LNCaP clone FGC (cell line): ENCODE results near the gene MPPE1.

Experiments
- DNase-seq: peaks from one replicate; pipeline ENCODE4 v3.0.0-alpha.2; 2011; ENCODE audit warnings: low read depth
- H3K4me3 ChIP-seq: 2 replicates; pipeline ENCODE4 v1.5.1; 2011; ENCODE audit warnings: mild to moderate bottlenecking, low read depth, low read length, control low read depth
- CTCF ChIP-seq: IDR thresholded peaks from 2 replicates; pipeline ENCODE4 v1.5.1; 2012; ENCODE audit warnings: mild to moderate bottlenecking; ENCODE audit not compliant: control insufficient read depth, insufficient read depth; ENCODE audit errors: extremely low read depth

MPPE1 gene, protein sequence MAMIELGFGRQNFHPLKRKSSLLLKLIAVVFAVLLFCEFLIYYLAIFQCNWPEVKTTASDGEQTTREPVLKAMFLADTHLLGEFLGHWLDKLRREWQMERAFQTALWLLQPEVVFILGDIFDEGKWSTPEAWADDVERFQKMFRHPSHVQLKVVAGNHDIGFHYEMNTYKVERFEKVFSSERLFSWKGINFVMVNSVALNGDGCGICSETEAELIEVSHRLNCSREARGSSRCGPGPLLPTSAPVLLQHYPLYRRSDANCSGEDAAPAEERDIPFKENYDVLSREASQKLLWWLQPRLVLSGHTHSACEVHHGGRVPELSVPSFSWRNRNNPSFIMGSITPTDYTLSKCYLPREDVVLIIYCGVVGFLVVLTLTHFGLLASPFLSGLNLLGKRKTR

DNA sequence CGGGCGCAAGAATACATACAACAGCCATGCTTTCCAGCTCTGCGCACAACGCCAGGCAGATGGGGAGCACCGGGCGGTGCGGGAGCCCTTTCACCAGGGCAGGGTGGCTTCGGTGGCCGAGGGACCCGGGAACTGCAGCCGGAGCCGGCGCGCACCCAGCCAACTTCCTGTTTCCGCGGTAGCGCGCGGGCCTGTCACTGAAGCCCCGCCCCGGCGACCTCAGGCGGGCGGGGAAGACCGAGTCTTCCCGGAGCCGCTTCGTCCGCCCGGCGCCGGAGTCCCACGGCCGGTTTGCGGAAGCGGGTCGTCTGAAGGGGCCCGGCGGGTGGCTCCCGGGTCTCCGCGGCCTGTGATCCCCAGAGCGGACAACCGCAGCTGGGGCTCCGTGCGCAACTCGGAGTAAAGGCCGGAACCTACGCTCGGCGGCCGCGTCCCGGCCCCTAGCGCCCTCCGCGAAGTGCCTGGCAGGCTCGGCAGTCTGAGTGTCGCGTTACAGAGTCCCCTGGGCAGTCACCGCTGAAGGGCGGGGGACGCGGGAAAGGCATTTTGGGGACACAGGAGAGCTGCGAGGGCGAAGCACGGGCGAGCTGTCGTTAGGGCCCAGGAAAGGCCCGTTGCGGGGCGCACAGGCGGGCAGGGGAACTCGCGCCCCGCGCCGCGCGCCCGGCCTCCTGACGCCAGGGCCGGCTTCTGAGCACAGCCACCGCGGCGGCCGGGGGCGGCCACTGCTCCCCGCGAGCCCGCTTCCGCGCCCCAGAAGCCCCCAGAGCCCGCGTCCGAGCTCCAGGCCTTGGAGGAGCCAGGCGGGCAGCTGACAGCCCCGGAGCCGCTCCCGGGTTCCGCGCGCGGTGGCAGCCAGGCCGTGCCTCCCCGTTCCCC is at the start of gene MPPE1:
Gene MPPE1 (minus strand): TSS at position 136 of the 879 bp plus-strand sequence. CDS start 11,053 bp downstream, outside the sequence.
- H3K4me3 ChIP-seq = peak within 1 kb of the TSS; percentile 65
- DNase-seq = peak; percentile 58
- no peak for TF ChIP-seq CTCF

DNA sequence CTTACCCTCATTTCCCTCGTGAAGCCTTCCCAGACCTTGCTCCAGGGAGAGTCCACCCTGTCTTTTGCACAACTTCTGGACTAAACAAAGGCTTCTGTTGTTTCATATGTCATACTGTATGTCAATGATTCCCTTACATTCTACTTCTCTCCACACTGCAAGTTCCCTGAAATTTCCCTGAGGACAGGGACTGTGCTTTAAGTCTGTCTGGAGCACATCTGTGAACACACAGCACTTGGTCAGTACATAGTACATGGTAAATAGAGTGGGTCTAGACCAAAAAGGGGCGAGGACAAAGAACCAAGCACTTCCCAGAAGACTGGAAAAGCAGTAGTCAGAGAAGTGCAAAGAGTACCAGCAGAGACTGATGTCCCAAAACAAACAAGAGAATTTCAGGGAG is 49.5 kb upstream of the MPPE1 start:
- no peak overlapping the region for H3K4me3 ChIP-seq
- no peak for TF ChIP-seq CTCF
- DNase-seq = no peak

DNA sequence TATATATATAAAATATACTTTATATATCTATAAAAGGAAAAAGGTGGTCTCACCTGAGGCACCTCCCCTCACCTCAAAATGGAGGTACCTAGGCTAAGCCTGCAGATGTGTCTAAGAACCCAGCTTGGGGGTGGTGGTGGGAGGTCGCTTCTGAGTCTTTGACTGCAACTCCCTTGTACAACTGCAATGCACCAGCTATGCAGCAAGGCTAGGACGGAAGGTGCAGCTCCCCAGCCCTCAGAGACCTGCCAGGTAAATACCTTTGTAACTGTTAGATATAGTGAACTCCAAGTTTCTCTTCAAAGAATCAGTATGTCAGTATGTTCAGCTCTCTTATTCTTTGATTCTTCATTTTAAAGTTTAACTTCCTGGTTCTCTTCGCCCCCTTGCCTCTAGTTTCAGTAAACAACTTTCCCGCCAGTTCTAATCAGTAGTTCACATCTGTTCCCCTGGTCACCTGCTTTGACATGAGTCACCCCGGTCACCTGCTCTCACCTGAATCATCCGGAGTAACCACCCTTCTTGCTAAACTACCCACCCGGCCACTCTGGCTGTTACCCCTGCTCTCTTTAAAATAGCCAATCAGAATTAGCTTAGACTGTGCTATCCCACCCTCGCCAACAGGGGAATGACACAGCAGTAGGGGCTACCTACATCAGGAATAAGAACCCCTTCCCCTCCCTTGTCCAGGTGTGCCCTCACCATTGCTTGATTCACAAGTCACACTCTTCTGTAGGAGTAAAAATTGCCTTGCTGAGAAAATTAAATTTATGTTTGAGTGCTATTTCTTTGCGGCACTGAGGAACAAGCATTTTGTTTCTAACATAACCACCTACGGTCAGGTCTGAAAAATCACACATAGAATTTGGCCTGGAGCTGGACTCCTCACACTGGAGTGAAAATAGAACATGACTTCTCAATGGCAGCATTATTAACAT is 48.5 kb upstream of the MPPE1 start:
- no peak overlapping the region for H3K4me3 ChIP-seq
- TF ChIP-seq CTCF = no peak
- DNase-seq = no peak

GRCh38 chr18:11955239-11956029 is 47.3 kb upstream of the MPPE1 start:
- no peak for DNase-seq
- H3K4me3 ChIP-seq = no peak overlapping the region
- no peak for TF ChIP-seq CTCF

- TF ChIP-seq CTCF = no peak
- H3K4me3 ChIP-seq = no peak overlapping the region
- DNase-seq = no peak
Measured at GRCh38 chr18:11953113-11953512, 45.0 kb upstream of the MPPE1 start.
